Type B pancreatic cell (in vitro differentiated cells): ENCODE results near the gene NTN1. TPM values are rescaled to one million over a fixed set of nuclear protein-coding genes. Genes with fewer than 3 reads are reported as not detected.
A peak's percentile ranks its signal among the peaks of the same experiment; 100 is the strongest.

Source experiments
- DNase-seq: peaks from one replicate; pipeline ENCODE4 v3.0.0; 2021; ENCODE audit warnings: mixed read lengths; ENCODE audit not compliant: unreplicated experiment; ENCODE audit errors: extremely low spot score
- H3K27ac Mint-ChIP-seq: 2 replicates; pipeline ENCODE4 v1.8.0; 2021; ENCODE audit warnings: mild to moderate bottlenecking, mixed read lengths
- H3K27me3 Mint-ChIP-seq: 2 replicates; pipeline ENCODE4 v1.8.0; 2021; ENCODE audit warnings: mixed read lengths
- H3K36me3 Mint-ChIP-seq: 2 replicates; pipeline ENCODE4 v1.8.0; 2021; ENCODE audit warnings: mixed read lengths
- H3K4me1 Mint-ChIP-seq: one replicate; pipeline ENCODE4 v1.8.0; 2021; ENCODE audit warnings: mixed read lengths; ENCODE audit not compliant: unreplicated experiment
- H3K4me3 Mint-ChIP-seq: 2 replicates; pipeline ENCODE4 v1.8.0; 2021; ENCODE audit warnings: mild to moderate bottlenecking, mixed read lengths
- H3K9me3 Mint-ChIP-seq: 2 replicates; pipeline ENCODE4 v1.8.0; 2021; ENCODE audit warnings: mixed read lengths
- CTCF ChIP-seq: fragments of 200-600 bp; sonication (generic); conservative IDR thresholded peaks from 2 replicates; pipeline ENCODE4 v1.5.0; 2021; ENCODE audit warnings: antibody characterized with exemption, mild to moderate bottlenecking
- total RNA-seq: library from RNA; stranded (reverse); gene quantifications from 2 replicates; pipeline ENCODE4 v1.2.1, GENCODE V29; 2021; ENCODE audit warnings: low replicate concordance

Gene NTN1
- total RNA-seq, 1 donor from 2014 or later = 10.7 TPM

GRCh38 chr17:9009737-9010136 is 11.6 kb upstream of the NTN1 start:
- Mint-ChIP-seq H3K27me3 (peaks cover 82% of the 10 kb centered on the region), H3K4me3 (no peak overlapping the region), H3K36me3 (no peaks in the 10 kb centered on the region), H3K9me3 (peaks cover 9% of the 10 kb centered on the region), H3K4me1 (peaks cover 3% of the 10 kb centered on the region), H3K27ac (no peak overlapping the region)
- DNase-seq = no peak
- TF ChIP-seq CTCF = no peak

GRCh38 chr17:9011001-9011400 is 10.3 kb upstream of the NTN1 start:
- Mint-ChIP-seq H3K36me3 (no peaks in the 10 kb centered on the region), H3K4me3 (no peak overlapping the region), H3K27me3 (peaks cover 72% of the 10 kb centered on the region), H3K9me3 (peaks cover 9% of the 10 kb centered on the region), H3K4me1 (peaks cover 3% of the 10 kb centered on the region), H3K27ac (no peak overlapping the region)
- TF ChIP-seq CTCF = no peak
- DNase-seq = no peak

GRCh38 chr17:9016941-9017552 is 4.3 kb upstream of the NTN1 start:
- no peaks in the 10 kb centered on the region for H3K4me1 Mint-ChIP-seq
- peaks cover 4% of the 10 kb centered on the region for H3K9me3 Mint-ChIP-seq
- no peak overlapping the region for H3K4me3 Mint-ChIP-seq
- H3K36me3 Mint-ChIP-seq = no peaks in the 10 kb centered on the region
- H3K27ac Mint-ChIP-seq = no peak overlapping the region
- DNase-seq = no peak
- peaks cover 45% of the 10 kb centered on the region for H3K27me3 Mint-ChIP-seq
- TF ChIP-seq CTCF = no peak

GRCh38 chr17:9018726-9019125 is 2.6 kb upstream of the NTN1 start:
- Mint-ChIP-seq H3K4me3 (no peak overlapping the region), H3K27ac (no peak overlapping the region), H3K27me3 (peaks cover 42% of the 10 kb centered on the region), H3K36me3 (no peaks in the 10 kb centered on the region), H3K9me3 (no peaks in the 10 kb centered on the region), H3K4me1 (peaks cover 3% of the 10 kb centered on the region)
- no peak for TF ChIP-seq CTCF
- DNase-seq = no peak

GRCh38 chr17:9020096-9020823 is 1.1 kb upstream of the NTN1 start:
- H3K9me3 Mint-ChIP-seq = no peaks in the 10 kb centered on the region
- H3K27me3 Mint-ChIP-seq = peaks cover 47% of the 10 kb centered on the region
- peak overlapping the region; percentile 77 for H3K4me3 Mint-ChIP-seq
- peaks cover 12% of the 10 kb centered on the region for H3K4me1 Mint-ChIP-seq
- no peak for TF ChIP-seq CTCF
- no peak for DNase-seq
- H3K27ac Mint-ChIP-seq = peak overlapping the region; percentile 46
- peaks cover 6% of the 10 kb centered on the region for H3K36me3 Mint-ChIP-seq
